Activated B cell treated with CpG ODN at 0.5 μM for 24 hours (primary cell): ENCODE results near the gene P4HA1. TPM values are rescaled to one million over a fixed set of nuclear protein-coding genes. Genes with fewer than 3 reads are reported as not detected.

Experiments used
- ATAC-seq: fragments of 200-7000 bp; cut with Tn5 transposase; one replicate; pipeline ENCODE4 v1.10.0; 2021; ENCODE audit warnings: low read depth, mild to moderate bottlenecking, moderate library complexity
- CTCF ChIA-PET: fragments of 350-600 bp; sonication (Branson Sonifier 250); formaldehyde crosslinking; loops from one replicate; lab custom pipeline; 2021; ENCODE audit warnings: antibody characterized with exemption; lab: Charles Lee
- POLR2A ChIA-PET: fragments of 350-600 bp; sonication (Branson Sonifier 250); formaldehyde crosslinking; loops from one replicate; lab custom pipeline; 2021; ENCODE audit warnings: antibody characterized with exemption; lab: Charles Lee
- DNase-seq: peaks from one replicate; pipeline ENCODE4 v3.0.0; 2022
- H3K27ac Mint-ChIP-seq: one replicate; pipeline ENCODE4 v1.8.0; 2020; ENCODE audit warnings: mixed read lengths
- H3K27me3 Mint-ChIP-seq: one replicate; pipeline ENCODE4 v1.8.0; 2021; ENCODE audit warnings: mixed read lengths
- H3K36me3 Mint-ChIP-seq: one replicate; pipeline ENCODE4 v1.8.0; 2021; ENCODE audit warnings: low read depth, mixed read lengths
- H3K4me1 Mint-ChIP-seq: one replicate; pipeline ENCODE4 v1.8.0; 2021; ENCODE audit warnings: mixed read lengths
- H3K4me3 Mint-ChIP-seq: one replicate; pipeline ENCODE4 v1.8.0; 2020; ENCODE audit warnings: mild to moderate bottlenecking, mixed read lengths
- H3K9me3 Mint-ChIP-seq: one replicate; pipeline ENCODE4 v1.8.0; 2020; ENCODE audit warnings: mixed read lengths
- intact Hi-C: fragments of 100-400 bp; cut with micrococcal nuclease; formaldehyde crosslinking; loops from one replicate; pipeline ENCODE4 v1.15.1; 2024
- total RNA-seq: library from RNA; stranded (reverse); gene quantifications from 2 replicates; pipeline ENCODE4 v1.2.3, GENCODE V29; 2022
- TF ChIP-seq, protein P1 (sequence below): fragments of 200-600 bp; IDR thresholded peaks from one replicate; pipeline ENCODE4 v1.8.0; 2022; ENCODE audit warnings: antibody characterized with exemption, mild to moderate bottlenecking

Gene P4HA1
- total RNA-seq, 1 donor from 2014 or later, result 19.8 TPM

DNA sequence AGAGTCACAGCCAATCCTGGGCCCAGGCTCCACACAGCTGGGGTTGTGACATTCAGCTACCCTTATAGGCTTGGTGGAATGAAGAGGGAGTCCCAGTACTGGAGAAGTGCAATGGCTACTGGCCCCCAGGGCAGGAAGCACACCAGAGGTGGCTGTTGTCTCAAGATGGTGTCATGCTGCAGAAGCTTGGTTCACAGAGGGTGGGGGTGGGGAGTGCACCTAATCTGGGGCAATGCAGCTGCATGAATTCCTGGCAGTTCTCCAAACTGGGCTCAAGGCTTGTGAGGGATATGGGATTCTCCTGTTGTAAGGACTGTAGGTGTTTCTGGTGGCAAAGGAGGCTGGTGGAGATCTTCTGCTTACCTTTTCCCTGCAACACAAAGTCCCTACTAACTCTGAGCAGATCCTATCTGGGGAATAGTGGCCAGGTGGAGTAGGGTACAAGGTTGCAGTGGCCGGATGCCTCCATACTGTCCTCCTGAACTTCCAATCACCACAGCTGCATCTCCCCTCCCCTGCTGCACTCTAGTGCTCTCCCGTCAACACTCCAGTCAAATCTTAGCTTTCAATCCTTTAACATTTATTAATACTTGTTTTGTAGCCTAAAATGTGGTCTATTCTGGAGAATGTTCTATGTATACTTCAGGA lies 114.7 kb downstream of the P4HA1 start:
- Mint-ChIP-seq H3K36me3 (peaks cover 8% of the 10 kb centered on the region), H3K27me3 (no peaks in the 10 kb centered on the region), H3K27ac (no peak overlapping the region), H3K4me3 (no peak overlapping the region), H3K9me3 (peaks cover 37% of the 10 kb centered on the region), H3K4me1 (no peaks in the 10 kb centered on the region)
- intact Hi-C loops, result no loop called here
- TF ChIP-seq, protein P1, sequence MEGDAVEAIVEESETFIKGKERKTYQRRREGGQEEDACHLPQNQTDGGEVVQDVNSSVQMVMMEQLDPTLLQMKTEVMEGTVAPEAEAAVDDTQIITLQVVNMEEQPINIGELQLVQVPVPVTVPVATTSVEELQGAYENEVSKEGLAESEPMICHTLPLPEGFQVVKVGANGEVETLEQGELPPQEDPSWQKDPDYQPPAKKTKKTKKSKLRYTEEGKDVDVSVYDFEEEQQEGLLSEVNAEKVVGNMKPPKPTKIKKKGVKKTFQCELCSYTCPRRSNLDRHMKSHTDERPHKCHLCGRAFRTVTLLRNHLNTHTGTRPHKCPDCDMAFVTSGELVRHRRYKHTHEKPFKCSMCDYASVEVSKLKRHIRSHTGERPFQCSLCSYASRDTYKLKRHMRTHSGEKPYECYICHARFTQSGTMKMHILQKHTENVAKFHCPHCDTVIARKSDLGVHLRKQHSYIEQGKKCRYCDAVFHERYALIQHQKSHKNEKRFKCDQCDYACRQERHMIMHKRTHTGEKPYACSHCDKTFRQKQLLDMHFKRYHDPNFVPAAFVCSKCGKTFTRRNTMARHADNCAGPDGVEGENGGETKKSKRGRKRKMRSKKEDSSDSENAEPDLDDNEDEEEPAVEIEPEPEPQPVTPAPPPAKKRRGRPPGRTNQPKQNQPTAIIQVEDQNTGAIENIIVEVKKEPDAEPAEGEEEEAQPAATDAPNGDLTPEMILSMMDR, result no peak
- ATAC-seq (no peak), DNase-seq (no peak)
- ChIA-PET POLR2A (no interaction called here), CTCF (no interaction called here)

DNA sequence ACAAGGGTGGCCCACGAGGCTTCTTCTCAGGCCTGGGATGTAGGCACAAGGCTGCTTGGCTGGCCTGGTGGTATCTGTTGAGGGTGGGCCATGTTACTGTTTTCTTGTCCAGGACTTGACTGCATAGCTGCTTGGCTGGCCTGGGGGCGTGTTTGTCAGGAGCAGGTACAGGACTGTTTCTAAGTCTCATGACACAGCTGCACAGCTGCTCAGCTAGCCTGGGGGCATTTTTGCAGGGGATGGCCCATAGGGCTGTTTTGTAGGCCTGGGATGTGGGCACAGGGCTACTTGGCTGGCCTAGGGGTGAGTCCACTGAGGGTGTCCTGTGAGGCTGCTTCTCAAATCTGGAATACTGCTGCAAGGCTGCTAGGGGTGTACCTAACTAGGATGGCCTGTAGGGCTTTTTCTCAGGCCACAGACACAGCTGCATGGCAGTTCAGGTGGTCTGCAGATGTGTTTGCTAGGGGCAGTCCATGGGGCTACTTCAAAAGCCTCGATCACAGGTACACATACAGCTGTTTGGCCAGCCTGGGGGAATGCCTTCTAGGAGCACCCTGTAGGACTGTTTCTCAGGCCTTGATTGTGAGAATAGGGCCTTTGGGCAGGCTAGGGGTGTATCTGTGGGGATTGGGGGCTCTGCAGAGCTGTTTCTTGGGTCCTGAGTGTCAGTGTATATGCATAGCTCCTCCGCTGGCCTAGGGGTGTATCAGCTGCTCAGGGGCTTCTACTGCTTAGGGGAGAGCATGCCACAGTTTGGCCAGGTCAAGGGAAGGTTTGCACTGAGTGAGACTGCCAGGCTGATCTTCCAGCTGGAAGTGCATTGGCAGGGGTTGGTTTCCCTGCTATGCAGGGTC lies 115.4 kb downstream of the P4HA1 start:
- Mint-ChIP-seq H3K4me3 (no peak overlapping the region), H3K36me3 (peaks cover 8% of the 10 kb centered on the region), H3K27me3 (no peaks in the 10 kb centered on the region), H3K9me3 (peaks cover 39% of the 10 kb centered on the region), H3K4me1 (no peaks in the 10 kb centered on the region), H3K27ac (no peak overlapping the region)
- intact Hi-C loops, result no loop called here
- ATAC-seq, result no peak
- no peak for DNase-seq
- POLR2A ChIA-PET, result interaction anchor here (0.6 kb wide), 1 partner anchor 720 kb away, joined by 3 read pairs; no protein-coding TSS in a partner anchor
- TF ChIP-seq, protein P1, result no peak
- CTCF ChIA-PET, result no interaction called here

DNA sequence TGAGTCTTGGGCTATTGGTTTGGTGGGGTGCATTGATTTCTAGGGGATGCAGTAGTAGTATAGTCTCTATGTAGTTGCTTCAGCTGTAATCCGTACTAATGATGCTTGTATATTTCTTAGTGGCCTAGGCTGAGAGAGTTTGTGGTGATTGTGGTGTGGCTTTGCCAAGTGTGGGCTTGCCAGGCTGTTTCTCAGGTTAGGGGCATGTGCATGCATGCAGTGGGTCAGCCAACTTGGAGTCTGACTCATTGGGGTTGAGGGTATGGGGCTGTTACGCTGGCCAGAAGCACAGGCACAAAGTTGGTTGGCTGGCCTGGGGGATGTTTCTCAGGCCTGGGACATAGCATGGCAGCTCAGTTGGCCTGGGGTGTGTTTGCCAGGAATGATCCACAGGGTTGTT lies 116.3 kb downstream of the P4HA1 start:
- H3K27ac Mint-ChIP-seq, result no peak overlapping the region
- DNase-seq (no peak), ATAC-seq (no peak)
- H3K27me3 Mint-ChIP-seq, result peaks cover 5% of the 10 kb centered on the region
- peaks cover 8% of the 10 kb centered on the region for H3K36me3 Mint-ChIP-seq
- no peaks in the 10 kb centered on the region for H3K4me1 Mint-ChIP-seq
- TF ChIP-seq, protein P1, result no peak
- peaks cover 45% of the 10 kb centered on the region for H3K9me3 Mint-ChIP-seq
- ChIA-PET POLR2A (no interaction called here), CTCF (no interaction called here)
- intact Hi-C loops, result no loop called here
- H3K4me3 Mint-ChIP-seq, result no peak overlapping the region

DNA sequence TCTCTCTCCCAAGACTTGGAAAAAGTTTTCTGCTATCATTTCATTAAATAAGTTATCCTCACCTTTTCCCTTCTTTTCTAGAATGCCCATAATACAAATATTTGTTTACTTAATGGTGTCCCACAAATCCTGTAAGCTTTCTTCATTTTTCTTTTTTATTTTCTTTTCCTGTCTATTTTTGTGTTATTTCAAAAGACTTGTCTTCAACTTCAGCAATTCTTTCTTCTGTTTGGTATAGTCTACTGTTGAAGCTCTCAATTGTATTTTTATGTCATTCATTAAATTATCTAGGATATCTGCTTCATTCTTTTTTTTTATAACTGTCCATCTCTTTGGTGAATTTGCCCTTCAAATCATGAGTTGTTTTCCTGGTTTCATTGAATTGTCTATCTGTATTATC lies 117.0 kb downstream of the P4HA1 start:
- POLR2A ChIA-PET, result no interaction called here
- CTCF ChIA-PET, result no interaction called here
- Mint-ChIP-seq H3K27ac (no peak overlapping the region), H3K9me3 (peaks cover 46% of the 10 kb centered on the region), H3K36me3 (peaks cover 8% of the 10 kb centered on the region), H3K4me1 (no peaks in the 10 kb centered on the region), H3K4me3 (no peak overlapping the region), H3K27me3 (peaks cover 6% of the 10 kb centered on the region)
- DNase-seq (no peak), ATAC-seq (no peak)
- intact Hi-C loops, result no loop called here
- TF ChIP-seq, protein P1, result no peak

DNA sequence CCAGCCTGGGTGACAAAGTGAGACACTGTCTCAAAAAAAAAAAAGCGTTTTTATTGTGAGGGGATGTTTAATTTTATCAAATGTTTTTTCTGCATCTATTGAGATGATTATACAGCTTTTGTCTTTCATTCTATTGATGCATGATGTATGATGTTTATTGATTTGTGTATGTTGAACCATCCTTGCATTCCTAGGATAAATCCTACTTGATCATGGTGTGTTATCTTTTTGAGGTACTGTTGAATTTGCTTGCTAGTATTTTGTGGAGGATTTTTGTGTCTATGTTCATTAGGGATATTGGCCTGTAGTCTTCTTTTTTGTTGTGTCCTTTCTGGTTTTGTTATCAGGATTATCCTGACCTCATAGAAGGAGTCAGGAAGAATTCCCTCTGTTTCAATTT lies 119.8 kb downstream of the P4HA1 start:
- H3K27ac Mint-ChIP-seq, result no peak overlapping the region
- ChIA-PET POLR2A (no interaction called here), CTCF (no interaction called here)
- peaks cover 10% of the 10 kb centered on the region for H3K27me3 Mint-ChIP-seq
- DNase-seq, result no peak
- H3K4me1 Mint-ChIP-seq, result no peaks in the 10 kb centered on the region
- peaks cover 38% of the 10 kb centered on the region for H3K9me3 Mint-ChIP-seq
- no peak for ATAC-seq
- TF ChIP-seq, protein P1, result no peak
- peaks cover 8% of the 10 kb centered on the region for H3K36me3 Mint-ChIP-seq
- intact Hi-C loops, result no loop called here
- H3K4me3 Mint-ChIP-seq, result no peak overlapping the region
